ENCODE measurements around the gene KCNIP1. TPM values are rescaled to one million over a fixed set of nuclear protein-coding genes. Genes with fewer than 3 reads are reported as not detected.

The KCNIP1 gene
- total RNA-seq, 2 experiments from 2014 or later = not detected

- Mint-ChIP-seq H3K27ac (no peak overlapping the region), H3K4me3 (no peak overlapping the region), H3K36me3 (ENCODE audit: low read depth) (no peaks in the 10 kb centered on the region), H3K27me3 (no peaks in the 10 kb centered on the region), H3K4me1 (no peaks in the 10 kb centered on the region), H3K9me3 (ENCODE audit: low read depth) (no peaks in the 10 kb centered on the region)
- ATAC-seq (no peak), DNase-seq (no peak)
- ChIA-PET POLR2A (no interaction called here), CTCF (interaction anchor here (0.5 to 4.2 kb wide), 2 partner anchors 57 to 192 kb away, joined by 3 to 19 read pairs; no protein-coding TSS in a partner anchor)
- intact Hi-C loops (cut with DNase I, micrococcal nuclease) = no loop called here
Measured at GRCh38 chr5:170627271-170627670, 123.5 kb downstream of the KCNIP1 start.

- Mint-ChIP-seq H3K9me3 (ENCODE audit: low read depth) (no peaks in the 10 kb centered on the region), H3K4me1 (peaks cover 3% of the 10 kb centered on the region), H3K27me3 (peaks cover under 1% of the 10 kb centered on the region), H3K27ac (no peak overlapping the region), H3K4me3 (no peak overlapping the region), H3K36me3 (ENCODE audit: low read depth) (no peaks in the 10 kb centered on the region)
- ATAC-seq = no peak
- intact Hi-C loops (cut with DNase I, micrococcal nuclease) = no loop called here
- no peak for DNase-seq
- ChIA-PET POLR2A (no interaction called here), CTCF (interaction anchor here (1.3 kb wide), 1 partner anchor 10 kb away, joined by 6 read pairs; no protein-coding TSS in a partner anchor)
Measured at GRCh38 chr5:170628028-170628427, 124.2 kb downstream of the KCNIP1 start.

GRCh38 chr5:170628691-170629565 is 125.1 kb downstream of the KCNIP1 start:
- Mint-ChIP-seq H3K27me3 (peaks cover 6% of the 10 kb centered on the region), H3K9me3 (ENCODE audit: low read depth) (no peaks in the 10 kb centered on the region), H3K4me1 (peaks cover 11% of the 10 kb centered on the region), H3K36me3 (ENCODE audit: low read depth) (no peaks in the 10 kb centered on the region), H3K4me3 (no peak overlapping the region), H3K27ac (no peak overlapping the region)
- DNase-seq = no peak
- intact Hi-C loops (cut with DNase I, micrococcal nuclease) = no loop called here
- ChIA-PET CTCF (interaction anchor here (1.3 kb wide), 1 partner anchor 9 kb away, joined by 6 read pairs; no protein-coding TSS in a partner anchor), POLR2A (no interaction called here)
- ATAC-seq = no peak

- Mint-ChIP-seq H3K27me3 (peaks cover 7% of the 10 kb centered on the region), H3K36me3 (ENCODE audit: low read depth) (no peaks in the 10 kb centered on the region), H3K27ac (no peak overlapping the region), H3K4me3 (no peak overlapping the region), H3K9me3 (ENCODE audit: low read depth) (no peaks in the 10 kb centered on the region), H3K4me1 (peaks cover 15% of the 10 kb centered on the region)
- ChIA-PET POLR2A (no interaction called here), CTCF (interaction anchor here (1.3 kb wide), 1 partner anchor 9 kb away, joined by 6 read pairs; no protein-coding TSS in a partner anchor)
- DNase-seq (no peak), ATAC-seq (no peak)
- intact Hi-C loops (cut with DNase I, micrococcal nuclease) = loop anchor here (5.0 to 10.0 kb wide), 3 partner anchors 402 to 527 kb away; no protein-coding TSS in a partner anchor
Measured at GRCh38 chr5:170629566-170630175, 125.9 kb downstream of the KCNIP1 start.

- no peak for ATAC-seq
- H3K27ac Mint-ChIP-seq = no peak overlapping the region
- CTCF ChIA-PET = interaction anchor here (1.0 kb wide), 1 partner anchor 9 kb away, joined by 3 read pairs; no protein-coding TSS in a partner anchor
- intact Hi-C loops (cut with DNase I, micrococcal nuclease) = loop anchor here (5.0 to 10.0 kb wide), 3 partner anchors 403 to 528 kb away; no protein-coding TSS in a partner anchor
- no peaks in the 10 kb centered on the region for H3K36me3 Mint-ChIP-seq (ENCODE audit: low read depth)
- H3K9me3 Mint-ChIP-seq (ENCODE audit: low read depth) = no peaks in the 10 kb centered on the region
- H3K4me1 Mint-ChIP-seq = peaks cover 15% of the 10 kb centered on the region
- no peak overlapping the region for H3K4me3 Mint-ChIP-seq
- POLR2A ChIA-PET = no interaction called here
- no peak for DNase-seq
- H3K27me3 Mint-ChIP-seq = peaks cover 7% of the 10 kb centered on the region
Measured at GRCh38 chr5:170630226-170630625, 126.4 kb downstream of the KCNIP1 start.

GRCh38 chr5:170630711-170631141 is 126.9 kb downstream of the KCNIP1 start:
- intact Hi-C loops (cut with DNase I, micrococcal nuclease) = loop anchor here (5.0 to 10.0 kb wide), 3 partner anchors 403 to 528 kb away; no protein-coding TSS in a partner anchor
- POLR2A ChIA-PET = no interaction called here
- CTCF ChIA-PET = interaction anchor here (0.7 to 5.3 kb wide), 6 partner anchors 10 to 199 kb away, joined by 3 to 63 read pairs (median 5); no protein-coding TSS in a partner anchor

GRCh38 chr5:170631466-170632195 is 127.8 kb downstream of the KCNIP1 start:
- CTCF ChIA-PET = interaction anchor here (0.6 to 5.3 kb wide), 11 partner anchors 11 to 256 kb away, joined by 3 to 63 read pairs (median 3); no protein-coding TSS in a partner anchor
- H3K9me3 Mint-ChIP-seq (ENCODE audit: low read depth) = no peaks in the 10 kb centered on the region
- POLR2A ChIA-PET = no interaction called here
- H3K27me3 Mint-ChIP-seq = peaks cover 7% of the 10 kb centered on the region
- no peak overlapping the region for H3K4me3 Mint-ChIP-seq
- ATAC-seq (no peak), DNase-seq (no peak)
- H3K36me3 Mint-ChIP-seq (ENCODE audit: low read depth) = no peaks in the 10 kb centered on the region
- H3K4me1 Mint-ChIP-seq = peaks cover 15% of the 10 kb centered on the region
- H3K27ac Mint-ChIP-seq = no peak overlapping the region
- intact Hi-C loops (cut with DNase I, micrococcal nuclease) = loop anchor here (2.0 to 10.0 kb wide), 4 partner anchors 27 to 529 kb away; no protein-coding TSS in a partner anchor

More at GRCh38 chr5:170630711-170631141, 126.9 kb downstream of the KCNIP1 start:
- H3K36me3 Mint-ChIP-seq (ENCODE audit: low read depth) = no peaks in the 10 kb centered on the region
- no peaks in the 10 kb centered on the region for H3K9me3 Mint-ChIP-seq (ENCODE audit: low read depth)
- no peak overlapping the region for H3K27ac Mint-ChIP-seq
- peaks cover 7% of the 10 kb centered on the region for H3K27me3 Mint-ChIP-seq
- ATAC-seq = peak; percentile 55
- DNase-seq = no peak
- no peak overlapping the region for H3K4me3 Mint-ChIP-seq
- H3K4me1 Mint-ChIP-seq = peaks cover 15% of the 10 kb centered on the region

- POLR2A ChIA-PET = interaction anchor here (0.6 kb wide), 1 partner anchor 216 kb away, joined by 3 read pairs; no protein-coding TSS in a partner anchor
- Mint-ChIP-seq H3K9me3 (ENCODE audit: low read depth) (no peaks in the 10 kb centered on the region), H3K27ac (no peak overlapping the region), H3K4me1 (peaks cover 15% of the 10 kb centered on the region), H3K36me3 (ENCODE audit: low read depth) (no peaks in the 10 kb centered on the region), H3K27me3 (peaks cover 7% of the 10 kb centered on the region), H3K4me3 (no peak overlapping the region)
- DNase-seq (no peak), ATAC-seq (peak; percentile 12)
- intact Hi-C loops (cut with DNase I, micrococcal nuclease) = loop anchor here (2.0 to 10.0 kb wide), 4 partner anchors 28 to 530 kb away; no protein-coding TSS in a partner anchor
- CTCF ChIA-PET = interaction anchor here (0.6 to 5.3 kb wide), 14 partner anchors 8 to 257 kb away, joined by 3 to 63 read pairs (median 5); no protein-coding TSS in a partner anchor
Measured at GRCh38 chr5:170632266-170632984, 128.6 kb downstream of the KCNIP1 start.

GRCh38 chr5:170632985-170633234 is 129.1 kb downstream of the KCNIP1 start:
- Mint-ChIP-seq H3K27me3 (peaks cover 7% of the 10 kb centered on the region), H3K4me1 (peaks cover 15% of the 10 kb centered on the region), H3K36me3 (ENCODE audit: low read depth) (no peaks in the 10 kb centered on the region), H3K27ac (no peak overlapping the region), H3K4me3 (peak overlapping the region; percentile 33), H3K9me3 (ENCODE audit: low read depth) (no peaks in the 10 kb centered on the region)
- ChIA-PET CTCF (interaction anchor here (0.7 to 5.3 kb wide), 14 partner anchors 9 to 215 kb away, joined by 3 to 63 read pairs (median 4); no protein-coding TSS in a partner anchor), POLR2A (interaction anchor here (0.6 kb wide), 1 partner anchor 216 kb away, joined by 3 read pairs; no protein-coding TSS in a partner anchor)
- intact Hi-C loops (cut with DNase I, micrococcal nuclease) = loop anchor here (1.0 to 10.0 kb wide), 6 partner anchors 28 to 531 kb away; no protein-coding TSS in a partner anchor
- DNase-seq (peak; percentile 73), ATAC-seq (peak; percentile 63)

Data from activated CD4-positive, alpha-beta T cell treated with anti-CD3 and anti-CD28 coated beads for 36 hours (primary cell).